A549 (cell line): ENCODE results near the gene KRT36. TPM values are rescaled to one million over a fixed set of nuclear protein-coding genes. Genes with fewer than 3 reads are reported as not detected.

Experiments
- ATAC-seq, 2 experiments: fragments of 200-7000 bp in 1 of 2; fragments of >200 bp in 1 of 2; cut with Nextera tagmentation in 1 of 2; cut with Tn5 transposase in 1 of 2; 3 replicates each; pipeline versions ENCODE4 v1.8.0 to v1.9.1; 2018 to 2020; ENCODE audit warnings: mild to moderate bottlenecking in 1 of 2, moderate library complexity in 1 of 2
- CTCF ChIA-PET: fragments of 300-600 bp; sonication (Branson Sonifier 250); formaldehyde crosslinking; extraction: SDS; loops from one replicate; lab custom pipeline; 2021; ENCODE audit warnings: antibody characterized with exemption, inconsistent platforms; lab: Yijun Ruan, JAX
- POLR2A ChIA-PET: fragments of 350-600 bp; formaldehyde crosslinking; extraction: SDS; loops from one replicate; lab custom pipeline; 2021; ENCODE audit warnings: antibody characterized with exemption, inconsistent platforms; lab: Yijun Ruan, JAX
- DNase-seq, 2 experiments: peaks; one replicate each; pipeline versions ENCODE4 v3.0.0 to v3.0.0-alpha.2; 2011 to 2016; ENCODE audit warnings: low read depth in 1 of 2, low spot score in 1 of 2
- FAIRE-seq: peaks from 2 replicates; lab custom pipeline; 2011; peaks lifted over from hg19 to GRCh38; lab: Jason Lieb, UNC
- H3K27ac ChIP-seq, 2 experiments: fragments of >200 bp; sonication (Bioruptor Twin); formaldehyde crosslinking; 3 replicates each; pipeline ENCODE4 v1.5.1; 2016 to 2017
- H3K4me1 ChIP-seq: fragments of >200 bp; sonication (Bioruptor Twin); formaldehyde crosslinking; 3 replicates; pipeline ENCODE4 v1.6.1; 2016
- H3K4me2 ChIP-seq: fragments of >200 bp; sonication (Bioruptor Twin); formaldehyde crosslinking; 3 replicates; pipeline ENCODE4 v1.6.1; 2016
- H3K4me3 ChIP-seq: fragments of >200 bp; sonication (Bioruptor Twin); formaldehyde crosslinking; 3 replicates; pipeline ENCODE4 v1.5.1; 2016
- H3K9me3 ChIP-seq: fragments of >200 bp; sonication (Bioruptor Twin); formaldehyde crosslinking; 3 replicates; pipeline ENCODE4 v1.6.1; 2016
- ATOH8 ChIP-seq: fragments of 250-450 bp; sonication (Bioruptor Pico); IDR thresholded peaks from 2 replicates; pipeline ENCODE4 v1.5.0; 2020; ENCODE audit warnings: low read depth, mild to moderate bottlenecking, moderate library complexity
- CBX2 ChIP-seq: fragments of 200-600 bp; sonication (generic); IDR thresholded peaks from 2 replicates; pipeline ENCODE4 v1.6.1; 2016; ENCODE audit warnings: low read depth, mild to moderate bottlenecking, borderline replicate concordance
- CBX8 ChIP-seq: fragments of 200-600 bp; sonication (generic); IDR thresholded peaks from 2 replicates; pipeline ENCODE4 v1.6.1; 2016
- CEBPB ChIP-seq, 2 experiments: fragments of >200 bp in 1 of 2; sonication (Bioruptor Twin) in 1 of 2; formaldehyde crosslinking in 1 of 2; IDR thresholded peaks; 2 replicates each; pipeline ENCODE4 v1.6.1; 2012 to 2016
- CHD2 ChIP-seq: fragments of 150-350 bp; IDR thresholded peaks from 2 replicates; pipeline ENCODE4 v1.6.1; 2014; ENCODE audit warnings: low read length; ENCODE audit not compliant: partially characterized antibody
- EHF ChIP-seq: fragments of 250-450 bp; sonication (Bioruptor Pico); IDR thresholded peaks from 2 replicates; pipeline ENCODE4 v1.5.0; 2020; ENCODE audit warnings: mild to moderate bottlenecking
- EHMT2 ChIP-seq: fragments of 200-600 bp; sonication (generic); IDR thresholded peaks from 2 replicates; pipeline ENCODE4 v1.6.1; 2016; ENCODE audit warnings: antibody characterized with exemption, low read depth, mild to moderate bottlenecking, moderate library complexity
- EP300 ChIP-seq, 2 experiments: fragments of >200 bp; sonication (Bioruptor Twin); formaldehyde crosslinking; IDR thresholded peaks; 2 replicates in 1 of 2; 3 replicates in 1 of 2; pipeline ENCODE4 v1.6.1; 2016 to 2017
- FOXS1 ChIP-seq: fragments of 250-450 bp; sonication (Bioruptor Pico); IDR thresholded peaks from 2 replicates; pipeline ENCODE4 v1.5.0; 2020; ENCODE audit warnings: mild to moderate bottlenecking, moderate library complexity
- GATA3 ChIP-seq: IDR thresholded peaks from 2 replicates; pipeline ENCODE4 v1.6.1; 2012; ENCODE audit warnings: borderline replicate concordance
- HDAC2 ChIP-seq: fragments of 200-600 bp; sonication (generic); IDR thresholded peaks from 2 replicates; pipeline ENCODE4 v1.6.1; 2016
- HOXA7 ChIP-seq: fragments of 250-450 bp; sonication (Bioruptor Pico); IDR thresholded peaks from 2 replicates; pipeline ENCODE4 v1.5.0; 2020; ENCODE audit warnings: mild to moderate bottlenecking, moderate library complexity
- HOXB13 ChIP-seq: fragments of 250-450 bp; sonication (Bioruptor Pico); IDR thresholded peaks from 2 replicates; pipeline ENCODE4 v1.5.0; 2020; ENCODE audit warnings: low read depth, mild to moderate bottlenecking, moderate library complexity
- KDM1A ChIP-seq: fragments of 200-600 bp; sonication (generic); IDR thresholded peaks from 2 replicates; pipeline ENCODE4 v1.6.1; 2016; ENCODE audit warnings: low read depth, mild to moderate bottlenecking
- MYC ChIP-seq: IDR thresholded peaks from 2 replicates; pipeline ENCODE4 v1.6.1; 2012; ENCODE audit warnings: mild to moderate bottlenecking, inconsistent platforms, low read length, improper control_type of control experiment, borderline replicate concordance
- RARB ChIP-seq: fragments of 250-450 bp; sonication (Bioruptor Pico); IDR thresholded peaks from 2 replicates; pipeline ENCODE4 v1.8.0; 2021; ENCODE audit warnings: mild to moderate bottlenecking, moderate library complexity
- SMC3 ChIP-seq: fragments of >200 bp; sonication (Bioruptor Twin); formaldehyde crosslinking; IDR thresholded peaks from 3 replicates; pipeline ENCODE4 v1.6.1; 2018; ENCODE audit warnings: inconsistent platforms
- USF2 ChIP-seq: fragments of 450-650 bp; IDR thresholded peaks from 2 replicates; pipeline ENCODE4 v1.6.1; 2014; ENCODE audit warnings: antibody characterized with exemption
- ZFP36 ChIP-seq: fragments of 450-650 bp; IDR thresholded peaks from 2 replicates; pipeline ENCODE4 v1.6.1; 2014; ENCODE audit warnings: borderline replicate concordance; ENCODE audit not compliant: partially characterized antibody
- ZSCAN20 ChIP-seq: fragments of 250-450 bp; sonication (Bioruptor Pico); IDR thresholded peaks from 2 replicates; pipeline ENCODE4 v1.8.0; 2022; ENCODE audit warnings: mild to moderate bottlenecking, moderate library complexity
- WGBS: methylation state at CpG from one replicate; pipeline ENCODE4 v1.1.6; 2017; ENCODE audit errors: missing lambda C conversion rate; 5-methylcytosine and 5-hydroxymethylcytosine counted together
- polyA plus RNA-seq, 4 experiments: library from polyadenylated mRNA; depleted of rRNA in 3 of 4; stranded (reverse); fragments of >200 nt; fragmentation: RNase III in 1 of 4; extraction: RNeasy Plus Mini Kit Qiagen cat#74134 plus additional on column Dnase treatment in 1 of 4; gene quantifications; 2 replicates in 3 of 4; 3 replicates in 1 of 4; pipeline ENCODE4 v1.2.3, GENCODE V29; 2011 to 2017
- TF ChIP-seq, protein P1 (sequence below): fragments of >200 bp; sonication (Bioruptor Twin); formaldehyde crosslinking; IDR thresholded peaks from 3 replicates; pipeline ENCODE4 v1.5.1; 2016

The KRT36 gene
- polyA plus RNA-seq, 2 of the 4 experiments (the other 2 are of a cell fraction): not detected

GRCh38 chr17:41538565-41538991, 48.9 kb upstream of the KRT36 start:
- Histone ChIP-seq H3K4me3 (no peak overlapping the region), H3K9me3 (no peaks in the 10 kb centered on the region), H3K27ac (peak overlapping the region in 1 of 2 experiments; percentile 40; a peak in 3 of 6 replicates), H3K4me1 (peaks cover 16% of the 10 kb centered on the region; the same call in 2 of the 3 replicates), H3K4me2 (no peak overlapping the region)
- POLR2A ChIA-PET: no interaction called here
- CTCF ChIA-PET: interaction anchor here (8.1 kb wide), 1 partner anchor 11 kb away, joined by 141 read pairs; no protein-coding TSS in a partner anchor
- TF ChIP-seq CBX2 (no peak), CBX8 (no peak), EHMT2 (no peak), ATOH8 (CRISPR knock-in tag) (no peak), CHD2 (no peak), SMC3 (no peak), EHF (CRISPR knock-in tag) (no peak), ZFP36 (no peak), USF2 (no peak), ZSCAN20 (CRISPR knock-in tag) (no peak), FOXS1 (CRISPR knock-in tag) (no peak), KDM1A (no peak)
- TF ChIP-seq, protein P1, sequence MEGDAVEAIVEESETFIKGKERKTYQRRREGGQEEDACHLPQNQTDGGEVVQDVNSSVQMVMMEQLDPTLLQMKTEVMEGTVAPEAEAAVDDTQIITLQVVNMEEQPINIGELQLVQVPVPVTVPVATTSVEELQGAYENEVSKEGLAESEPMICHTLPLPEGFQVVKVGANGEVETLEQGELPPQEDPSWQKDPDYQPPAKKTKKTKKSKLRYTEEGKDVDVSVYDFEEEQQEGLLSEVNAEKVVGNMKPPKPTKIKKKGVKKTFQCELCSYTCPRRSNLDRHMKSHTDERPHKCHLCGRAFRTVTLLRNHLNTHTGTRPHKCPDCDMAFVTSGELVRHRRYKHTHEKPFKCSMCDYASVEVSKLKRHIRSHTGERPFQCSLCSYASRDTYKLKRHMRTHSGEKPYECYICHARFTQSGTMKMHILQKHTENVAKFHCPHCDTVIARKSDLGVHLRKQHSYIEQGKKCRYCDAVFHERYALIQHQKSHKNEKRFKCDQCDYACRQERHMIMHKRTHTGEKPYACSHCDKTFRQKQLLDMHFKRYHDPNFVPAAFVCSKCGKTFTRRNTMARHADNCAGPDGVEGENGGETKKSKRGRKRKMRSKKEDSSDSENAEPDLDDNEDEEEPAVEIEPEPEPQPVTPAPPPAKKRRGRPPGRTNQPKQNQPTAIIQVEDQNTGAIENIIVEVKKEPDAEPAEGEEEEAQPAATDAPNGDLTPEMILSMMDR: no peak
- FAIRE-seq: no peak
- DNase-seq: no peak
- 83% methylated on average over 5 of the region's 5 CpGs for WGBS
- no peak for ATAC-seq

- no peak overlapping the region for H3K4me3 ChIP-seq
- H3K4me1 ChIP-seq: peaks cover 16% of the 10 kb centered on the region; the same call in 2 of the 3 replicates
- no peak for FAIRE-seq
- CTCF ChIA-PET: interaction anchor here (1.1 to 8.1 kb wide), 2 partner anchors 12 to 681 kb away, joined by 5 to 141 read pairs; no protein-coding TSS in a partner anchor
- no peak overlapping the region for H3K4me2 ChIP-seq
- H3K27ac ChIP-seq: peak overlapping the region in 1 of 2 experiments; percentile 46; a peak in 3 of 6 replicates
- WGBS: 94% methylated on average over 9 of the region's 9 CpGs
- TF ChIP-seq GATA3 (no peak), CEBPB (IDR thresholded peaks at IDR 0.05) (peak in 1 of 2 experiments; percentile 39; a peak in 2 of 4 replicates)
- TF ChIP-seq, all 56 proteins: peak for 1
- POLR2A ChIA-PET: no interaction called here
- H3K9me3 ChIP-seq: no peaks in the 10 kb centered on the region
- ATAC-seq (no peak), DNase-seq (no peak)
Measured at GRCh38 chr17:41537990-41538389, 48.3 kb upstream of the KRT36 start.

GRCh38 chr17:41537614-41537954, 47.9 kb upstream of the KRT36 start:
- peak overlapping the region in 1 of 2 experiments; percentile 46; a peak in 2 of 6 replicates for H3K27ac ChIP-seq
- CTCF ChIA-PET: interaction anchor here (1.1 to 8.1 kb wide), 3 partner anchors 8 to 681 kb away, joined by 4 to 141 read pairs (median 5); no protein-coding TSS in a partner anchor
- DNase-seq: no peak
- 89% methylated on average over 7 of the region's 7 CpGs for WGBS
- H3K4me2 ChIP-seq: no peak overlapping the region
- no peak for ATAC-seq
- H3K9me3 ChIP-seq: no peaks in the 10 kb centered on the region
- no peak for FAIRE-seq
- POLR2A ChIA-PET: no interaction called here
- no peak overlapping the region for H3K4me3 ChIP-seq
- H3K4me1 ChIP-seq: peaks cover 16% of the 10 kb centered on the region; the same call in 2 of the 3 replicates
- no peak for TF ChIP-seq EP300 (IDR thresholded peaks at IDR 0.05)
- no peak for TF ChIP-seq MYC
- no peak for TF ChIP-seq HOXA7 (CRISPR knock-in tag)
- TF ChIP-seq HDAC2: no peak
- TF ChIP-seq RARB (CRISPR knock-in tag): no peak
- TF ChIP-seq HOXB13 (CRISPR knock-in tag): no peak
